GM21390 (cell line): ENCODE results near the gene UNC5CL.

Source experiments
- ATAC-seq: cut with Tn5 transposase; IDR thresholded peaks from one replicate; pipeline ENCODE4 v1.9.1; 2021; ENCODE audit not compliant: unreplicated experiment

Gene UNC5CL

DNA sequence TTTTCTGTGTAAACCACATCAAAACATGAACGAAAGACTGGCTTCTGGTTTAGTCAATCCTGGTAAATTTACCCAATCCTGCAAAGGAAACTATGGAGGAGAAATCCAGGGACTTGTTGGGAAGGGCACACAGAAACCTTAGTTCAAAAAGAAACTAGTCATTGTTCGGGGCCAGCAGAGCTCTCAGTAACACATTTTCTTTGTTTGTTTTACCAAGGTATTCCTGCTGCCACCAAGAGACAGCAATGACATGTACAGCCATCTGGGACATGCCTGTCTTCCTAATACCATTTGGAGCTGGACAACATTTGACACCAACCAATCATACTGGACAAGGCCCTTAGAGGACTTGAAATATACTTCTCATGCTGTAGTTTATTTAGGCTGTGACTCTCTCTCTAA lies 24.9 kb upstream of the UNC5CL start:
- ATAC-seq, result no peak

DNA sequence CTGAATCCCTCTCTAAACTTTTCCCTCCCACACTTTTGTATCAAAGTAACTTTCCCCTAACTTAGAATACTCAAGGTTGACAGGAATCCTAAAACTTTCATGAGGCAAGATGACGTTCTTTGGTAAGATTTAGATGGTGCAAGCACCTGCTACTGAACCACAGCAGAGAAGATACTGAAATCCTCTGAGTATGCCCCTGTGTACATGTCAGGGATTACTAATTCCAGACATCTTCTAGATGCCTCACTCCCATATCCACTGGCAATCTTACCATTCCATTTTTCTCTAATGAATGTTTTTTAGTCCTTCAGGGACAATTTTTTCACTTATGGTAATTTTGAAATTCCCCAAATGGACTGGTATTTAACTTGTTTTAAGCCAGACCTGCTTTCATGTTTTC lies 23.0 kb upstream of the UNC5CL start:
- ATAC-seq, result no peak

- no peak for ATAC-seq
Measured at GRCh38 chr6:41061196-41061726, 22.2 kb upstream of the UNC5CL start.

GRCh38 chr6:41059556-41059955 lies 20.5 kb upstream of the UNC5CL start:
- ATAC-seq, result no peak

GRCh38 chr6:41058783-41059181 lies 19.8 kb upstream of the UNC5CL start:
- no peak for ATAC-seq

DNA sequence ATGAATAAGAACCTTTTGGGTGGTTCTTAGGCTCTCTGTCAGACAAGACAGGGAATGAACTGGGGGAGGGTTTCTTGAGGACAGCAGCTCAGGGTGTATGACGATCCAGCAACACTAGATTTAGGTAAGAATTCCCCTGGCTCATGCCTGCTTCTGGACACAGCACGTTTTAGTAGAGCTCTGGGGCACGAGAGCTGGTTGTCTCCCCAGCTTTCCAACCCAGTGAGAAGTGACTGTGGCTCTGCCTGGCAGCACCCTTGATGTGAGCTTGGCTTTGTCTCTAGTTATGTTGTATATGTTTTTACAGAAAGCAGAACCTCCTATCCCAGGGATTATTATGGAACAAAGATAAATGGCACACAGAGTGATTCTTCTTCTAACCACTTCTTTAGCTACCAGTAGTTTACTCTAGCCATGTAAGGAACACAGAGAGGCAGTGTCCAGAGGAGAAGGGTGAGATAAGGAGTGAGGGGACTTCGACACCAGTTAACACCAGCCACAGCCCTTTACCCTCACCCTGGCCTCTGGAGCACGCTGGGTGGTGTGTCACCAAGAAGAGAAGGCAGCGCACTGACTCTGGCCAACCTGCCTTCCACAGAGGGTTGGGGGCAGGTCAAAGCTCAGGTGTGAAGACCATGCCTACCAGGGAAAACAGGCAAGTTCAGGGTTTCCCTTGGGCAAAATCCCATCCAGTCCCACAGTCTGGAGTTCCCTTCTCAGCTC lies 17.9 kb upstream of the UNC5CL start:
- ATAC-seq, result no peak

- no peak for ATAC-seq
Measured at GRCh38 chr6:41055149-41055548, 16.1 kb upstream of the UNC5CL start.

DNA sequence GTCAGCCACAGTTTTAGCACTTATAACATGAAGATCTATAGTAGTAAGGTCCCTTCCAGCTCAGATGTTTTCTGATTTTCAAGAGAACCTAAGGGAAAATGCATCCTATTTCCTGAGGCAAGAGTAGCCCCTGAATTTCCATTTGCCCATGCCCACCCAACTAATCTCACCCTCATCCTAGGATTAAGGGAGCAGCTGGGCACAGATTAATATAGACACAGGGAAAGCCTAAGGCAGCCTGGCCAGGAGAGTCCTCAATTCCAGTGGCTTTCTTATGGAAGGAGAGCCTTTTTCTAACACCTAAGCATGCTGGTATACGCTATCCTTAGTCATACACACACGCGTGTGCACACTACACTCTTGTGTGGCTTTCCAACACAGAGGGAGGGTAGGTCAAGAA lies 15.5 kb upstream of the UNC5CL start:
- no peak for ATAC-seq

DNA sequence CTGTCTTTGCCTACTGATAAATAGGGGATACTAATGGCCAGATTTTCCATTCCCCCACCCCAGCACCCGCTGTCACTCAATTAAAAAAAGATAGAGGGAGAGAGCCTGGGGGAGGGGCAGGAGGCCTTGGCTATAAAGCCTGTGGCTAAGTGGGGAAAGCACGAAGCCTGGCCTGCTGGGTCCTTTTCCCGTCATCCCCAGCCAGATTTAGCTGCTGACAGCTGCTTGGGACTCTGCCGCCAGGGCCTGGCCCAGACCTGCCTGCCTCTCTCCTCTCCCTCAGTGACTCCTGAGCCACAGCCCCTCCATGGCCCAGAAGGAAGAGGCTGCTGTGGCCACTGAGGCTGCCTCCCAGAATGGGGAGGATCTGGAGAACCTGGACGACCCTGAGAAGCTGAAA lies 14.0 kb upstream of the UNC5CL start, which contains the start of gene APOBEC2:
Gene APOBEC2 (plus strand): TSS at position 162 of the 400 bp plus-strand sequence. CDS start 146 bp downstream, at position 308.
- ATAC-seq, result no peak

DNA sequence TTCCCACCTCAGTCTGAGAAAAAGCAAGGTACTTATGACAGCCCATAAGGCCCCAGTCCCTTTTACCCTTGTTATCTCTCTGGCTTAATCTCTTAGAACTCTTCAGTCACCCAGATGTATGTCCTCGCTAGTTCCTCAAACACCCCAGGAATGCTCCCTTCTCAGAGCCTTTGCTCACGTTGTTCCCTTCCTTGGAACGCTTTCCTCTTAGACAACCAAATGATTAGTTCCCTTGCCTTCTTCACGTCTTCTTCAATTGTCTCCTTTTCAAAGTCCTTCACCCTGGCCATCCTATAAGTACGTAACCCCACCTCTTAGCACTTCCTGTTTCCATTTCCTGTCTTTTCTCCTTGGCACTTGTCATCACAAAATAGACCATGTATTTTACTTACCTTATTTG lies 12.9 kb upstream of the UNC5CL start:
- ATAC-seq, result no peak

GRCh38 chr6:41050536-41050935 lies 11.5 kb upstream of the UNC5CL start:
- ATAC-seq, result no peak

DNA sequence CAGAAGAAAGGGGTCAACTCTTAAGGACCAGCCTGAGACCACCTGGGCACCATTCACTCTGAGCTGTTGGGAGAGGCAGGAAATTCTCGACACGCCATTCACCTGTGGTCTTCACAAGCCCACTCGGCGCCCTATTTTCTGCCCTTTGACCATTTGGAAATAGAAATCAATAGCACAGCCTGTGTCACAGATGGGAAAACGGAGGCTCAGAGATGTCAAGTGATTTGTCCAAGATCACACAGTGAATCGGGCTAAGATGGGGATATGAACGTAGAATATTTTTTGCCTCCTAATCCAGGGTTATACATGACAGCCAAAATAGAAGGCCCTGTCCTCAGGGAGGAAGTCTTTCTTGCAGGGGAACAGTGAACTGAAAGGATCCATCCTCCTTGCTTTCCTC lies 10.9 kb upstream of the UNC5CL start:
- no peak for ATAC-seq

- no peak for ATAC-seq
Measured at GRCh38 chr6:41049521-41049920, 10.5 kb upstream of the UNC5CL start.

- no peak for ATAC-seq
Measured at GRCh38 chr6:41047745-41048732, 9.0 kb upstream of the UNC5CL start.

DNA sequence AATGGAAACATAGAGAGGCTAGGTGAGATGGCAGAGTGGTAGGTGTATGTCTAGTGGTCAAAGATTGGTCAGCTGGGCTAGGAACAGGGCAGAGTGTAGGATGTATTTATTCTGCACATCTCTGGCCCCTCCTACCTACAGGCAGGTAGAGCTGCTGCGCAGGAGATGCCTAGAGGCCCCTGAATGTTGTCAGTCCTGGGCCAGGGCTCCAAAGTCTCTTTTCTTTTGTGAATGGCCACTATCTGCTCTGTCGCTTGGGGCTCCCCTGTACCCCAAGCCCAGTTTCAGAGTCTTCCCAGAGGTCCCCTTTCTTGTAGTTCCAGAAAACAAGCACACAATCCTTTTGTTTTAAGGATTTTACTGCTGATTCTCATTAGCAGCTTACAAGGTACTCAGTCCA lies 8.3 kb upstream of the UNC5CL start:
- ATAC-seq, result no peak

DNA sequence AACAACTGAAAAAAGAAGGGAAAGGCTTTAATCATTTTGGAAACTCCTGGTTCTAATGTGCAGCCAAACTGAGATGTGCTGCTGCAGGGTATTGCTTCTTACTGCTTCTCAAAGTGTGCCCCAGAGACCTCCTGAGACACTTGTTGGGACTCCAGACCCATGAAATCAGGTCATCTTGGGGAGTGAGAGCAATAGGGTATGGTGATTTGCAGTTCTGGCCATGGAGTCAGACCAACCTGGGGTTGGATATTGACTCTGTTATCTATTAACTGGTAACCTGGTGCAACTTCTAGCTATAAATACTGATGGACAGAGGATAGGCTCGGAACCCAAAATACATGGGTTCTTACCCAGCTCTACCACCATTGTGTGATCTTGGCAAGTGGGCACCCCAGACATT lies 7.1 kb upstream of the UNC5CL start:
- no peak for ATAC-seq

GRCh38 chr6:41045664-41046063 lies 6.6 kb upstream of the UNC5CL start:
- ATAC-seq, result no peak

- ATAC-seq, result no peak
Measured at GRCh38 chr6:41043151-41043550, 4.1 kb upstream of the UNC5CL start.

GRCh38 chr6:41042226-41043055 lies 3.4 kb upstream of the UNC5CL start, which contains the start of gene TSPO2:
TSPO2 (plus strand) TSS chr6:41042467; CDS start chr6:41042986, 519 bp downstream.
- no peak for ATAC-seq

DNA sequence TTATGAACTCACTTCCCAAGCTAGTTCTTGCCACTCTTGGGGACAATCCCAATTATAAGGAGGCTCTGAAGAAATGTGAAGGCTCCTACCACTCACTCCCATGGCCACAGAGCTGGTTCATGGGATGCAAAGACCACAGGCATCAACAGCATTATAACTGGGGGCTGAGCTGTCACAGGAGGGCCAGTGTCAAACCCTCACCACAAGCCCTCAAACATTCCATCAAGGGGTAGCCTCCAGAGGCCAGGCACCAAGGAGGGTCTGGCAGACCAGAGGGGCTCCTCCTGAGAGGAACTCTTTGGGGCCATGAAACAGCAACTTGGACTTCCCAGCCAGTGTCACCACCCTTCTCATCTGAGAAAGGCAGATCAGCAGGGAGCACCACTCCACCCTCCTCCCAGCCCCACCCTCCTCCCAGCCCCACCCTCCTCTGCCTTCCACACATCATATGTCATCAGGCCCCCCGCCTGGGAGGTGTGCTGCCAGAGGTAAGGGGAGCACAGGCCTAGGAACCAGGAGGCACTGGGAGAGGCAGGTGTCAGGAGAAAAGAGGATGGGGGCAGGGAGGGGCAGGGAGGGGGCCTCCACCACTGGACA lies 2.0 kb upstream of the UNC5CL start:
- ATAC-seq, result no peak
